ENCODE data around the gene MAB21L2. TPM values are rescaled to one million over a fixed set of nuclear protein-coding genes. Genes with fewer than 3 reads are reported as not detected.

Gene MAB21L2
- total and polyA plus RNA-seq, 10 of the 15 experiments (the other 5 are each of a cell fraction or from before 2014, with no cell fraction given): 0.11 to 0.25 TPM; not detected in 8

- in situ Hi-C loops (cut with MboI): no loop called here
Measured at GRCh38 chr4:150598909-150599308, 17.0 kb downstream of the MAB21L2 start.

More at GRCh38 chr4:150598909-150599308, 17.0 kb downstream of the MAB21L2 start:
- no TSS peak for BruUV-seq (replicated peaks)
- Histone ChIP-seq H3K4me1 (ENCODE audit: control insufficient read depth, insufficient read depth, low read length) (no peaks in the 10 kb centered on the region), H3K79me2 (ENCODE audit: control insufficient read depth, insufficient read depth, low read length) (no peaks in the 10 kb centered on the region), H3K36me3 (ENCODE audit: control insufficient read depth in 2 of 2, insufficient read depth in 2 of 2, low read length in 1 of 2) (no peaks in the 10 kb centered on the region), H3K27me3 (replicated peaks in 1 of 2; ENCODE audit: control insufficient read depth in 2 of 2, insufficient read depth in 2 of 2, low read length in 1 of 2) (no peaks in the 10 kb centered on the region), H4K20me1 (ENCODE audit: control insufficient read depth, insufficient read depth) (no peaks in the 10 kb centered on the region), H3K4me2 (ENCODE audit: control insufficient read depth, insufficient read depth) (no peak overlapping the region), H3K4me3 (no peak overlapping the region), H3K27ac (ENCODE audit: control insufficient read depth, insufficient read depth) (no peak overlapping the region), H3K9me3 (replicated peaks; ENCODE audit: control insufficient read depth, insufficient read depth, low read length) (no peaks in the 10 kb centered on the region), H2AFZ (ENCODE audit: control insufficient read depth, low read depth, low read length) (no peak overlapping the region), H3K9ac (ENCODE audit: control insufficient read depth, insufficient read depth, low read length) (no peak overlapping the region)
- WGBS (ENCODE audit: insufficient coverage, insufficient replicate concordance, low lambda C conversion rate, missing lambda C conversion rate): over 99% methylated on average over 12 of the region's 12 CpGs
- ChIA-PET RAD21 (ENCODE audit: unreplicated experiment) (no interaction called here), CTCF (interaction anchor here (1.2 kb wide), 1 partner anchor 23 kb away, joined by 3 read pairs; no protein-coding TSS in a partner anchor), POLR2A (interaction anchor here (0.5 kb wide), 1 partner anchor 474 kb away, joined by 4 read pairs; no protein-coding TSS in a partner anchor), SMC1A (ENCODE audit: uncharacterized antibody, unreplicated experiment) (interaction anchor here (1.6 kb wide), 1 partner anchor 11 kb away, joined by 6 read pairs; no protein-coding TSS in a partner anchor)
- TF ChIP-seq ATF2 (IDR thresholded peaks at IDR 0.05; ENCODE audit: low read length) (no peak), ZNF384 (IDR thresholded peaks at IDR 0.05; ENCODE audit: borderline replicate concordance, low read depth, low read length) (no peak), BCL11A (IDR thresholded peaks at IDR 0.05; ENCODE audit: low read depth, low read length) (no peak), BHLHE40 (IDR thresholded peaks at IDR 0.05; ENCODE audit: borderline replicate concordance in 1 of 2, low read depth in 2 of 2, low read length in 1 of 2) (no peak), CREB1 (IDR thresholded peaks at IDR 0.05; ENCODE audit: low read depth) (no peak), EED (IDR thresholded peaks at IDR 0.05; ENCODE audit: low read depth) (no peak), ZNF207 (IDR thresholded peaks at IDR 0.05; ENCODE audit: borderline replicate concordance) (no peak), ZZZ3 (IDR thresholded peaks at IDR 0.05; ENCODE audit: control insufficient read depth, insufficient read length, low read depth) (no peak), TCF7 (IDR thresholded peaks at IDR 0.05; ENCODE audit: borderline replicate concordance) (no peak), DPF2 (IDR thresholded peaks at IDR 0.05) (no peak), E2F8 (IDR thresholded peaks at IDR 0.05; ENCODE audit: low read depth, partially characterized antibody) (no peak), ZBTB33 (IDR thresholded peaks at IDR 0.05) (no peak)
- FAIRE-seq (no peak), DNase-seq (ENCODE audit: low read depth, low spot score) (no peak), ATAC-seq (no peak)
- intact Hi-C loops (cut with micrococcal nuclease; ENCODE audit: unreplicated experiment): loop anchor here (10.0 kb wide), 1 partner anchor 304 kb away; no protein-coding TSS in a partner anchor

Data from GM12878 (cell line).